Measurements from ENCODE around the gene FRMPD1. TPM values are rescaled to one million over a fixed set of nuclear protein-coding genes. Genes with fewer than 3 reads are reported as not detected.

The FRMPD1 gene
- total RNA-seq, 2 donors from 2014 or later: 0.66 to 0.78 TPM

GRCh38 chr9:37609735-37610397 is 40.9 kb upstream of the FRMPD1 start:
- DNase-seq (no peak), ATAC-seq (no peak)
- intact Hi-C loops (cut with DNase I): no loop called here

GRCh38 chr9:37611014-37611413 is 39.7 kb upstream of the FRMPD1 start:
- TF ChIP-seq POLR2A (IDR thresholded peaks at IDR 0.05) (no peak), CTCF (IDR thresholded peaks at IDR 0.05) (no peak)
- no peak for DNase-seq

More at GRCh38 chr9:37609735-37610397, 40.9 kb upstream of the FRMPD1 start:
- no peak overlapping the region for H3K4me3 ChIP-seq
- H3K4me1 ChIP-seq: no peaks in the 10 kb centered on the region
- H3K9me3 ChIP-seq: no peaks in the 10 kb centered on the region
- H3K36me3 ChIP-seq (replicated peaks in 1 of 2; ENCODE audit: insufficient read depth in 1 of 2, low read depth in 2 of 2): no peaks in the 10 kb centered on the region
- TF ChIP-seq CTCF (IDR thresholded peaks at IDR 0.05): no peak
- no peak for TF ChIP-seq POLR2A (IDR thresholded peaks at IDR 0.05)
- H3K27ac ChIP-seq: no peak overlapping the region
- 71 to 80% methylated on average over 4 to 6 of the region's 6 CpGs for WGBS, 2 donors
- H3K27me3 ChIP-seq: no peaks in the 10 kb centered on the region

GRCh38 chr9:37611961-37612360 is 38.8 kb upstream of the FRMPD1 start:
- no peak for ATAC-seq
- Histone ChIP-seq H3K4me1 (no peaks in the 10 kb centered on the region), H3K27ac (no peak overlapping the region), H3K36me3 (replicated peaks in 1 of 2; ENCODE audit: insufficient read depth in 1 of 2, low read depth in 2 of 2) (no peaks in the 10 kb centered on the region), H3K9me3 (no peaks in the 10 kb centered on the region), H3K27me3 (no peaks in the 10 kb centered on the region), H3K4me3 (no peak overlapping the region)
- no peak for TF ChIP-seq POLR2A (IDR thresholded peaks at IDR 0.05)
- intact Hi-C loops (cut with DNase I): no loop called here
- DNase-seq: no peak
- 61 to 65% methylated on average over 1 of the region's 1 CpG for WGBS, 2 donors

More at GRCh38 chr9:37611014-37611413, 39.7 kb upstream of the FRMPD1 start:
- H3K4me3 ChIP-seq: no peak overlapping the region
- H3K9me3 ChIP-seq: no peaks in the 10 kb centered on the region
- WGBS, 2 donors: 70 to 73% methylated on average over 6 of the region's 6 CpGs
- no peaks in the 10 kb centered on the region for H3K27me3 ChIP-seq
- ATAC-seq: no peak
- no peak overlapping the region for H3K27ac ChIP-seq
- no peaks in the 10 kb centered on the region for H3K4me1 ChIP-seq
- intact Hi-C loops (cut with DNase I): no loop called here
- H3K36me3 ChIP-seq (replicated peaks in 1 of 2; ENCODE audit: insufficient read depth in 1 of 2, low read depth in 2 of 2): no peaks in the 10 kb centered on the region

- no peak for ATAC-seq
- no peak overlapping the region for H3K4me3 ChIP-seq
- no peaks in the 10 kb centered on the region for H3K4me1 ChIP-seq
- intact Hi-C loops (cut with DNase I): no loop called here
- no peak for TF ChIP-seq POLR2A (IDR thresholded peaks at IDR 0.05)
- TF ChIP-seq CTCF (IDR thresholded peaks at IDR 0.05): no peak
- 83 to 84% methylated on average over 2 of the region's 2 CpGs for WGBS, 2 donors
- no peak for DNase-seq
- no peak overlapping the region for H3K27ac ChIP-seq
- H3K9me3 ChIP-seq: no peaks in the 10 kb centered on the region
- no peaks in the 10 kb centered on the region for H3K36me3 ChIP-seq (replicated peaks in 1 of 2; ENCODE audit: insufficient read depth in 1 of 2, low read depth in 2 of 2)
- no peaks in the 10 kb centered on the region for H3K27me3 ChIP-seq
These were observed 33.6 kb upstream of the FRMPD1 start for GRCh38 chr9:37617161-37617560.

- intact Hi-C loops (cut with DNase I): no loop called here
- no peak overlapping the region for H3K4me3 ChIP-seq
- H3K9me3 ChIP-seq: no peaks in the 10 kb centered on the region
- H3K27ac ChIP-seq: no peak overlapping the region
- TF ChIP-seq CTCF (IDR thresholded peaks at IDR 0.05) (no peak), POLR2A (IDR thresholded peaks at IDR 0.05) (no peak)
- WGBS, 2 donors: 67 to 69% methylated on average over 4 of the region's 4 CpGs
- no peak for ATAC-seq
- no peak for DNase-seq
- H3K36me3 ChIP-seq (replicated peaks in 1 of 2; ENCODE audit: insufficient read depth in 1 of 2, low read depth in 2 of 2): no peaks in the 10 kb centered on the region
- no peaks in the 10 kb centered on the region for H3K4me1 ChIP-seq
- H3K27me3 ChIP-seq: no peaks in the 10 kb centered on the region
These were observed 32.9 kb upstream of the FRMPD1 start for GRCh38 chr9:37617832-37618231.
